ENCODE measurements around the gene RGL4.

GRCh38 chr22:23737696-23738095 lies 46.9 kb downstream of the RGL4 start:
- no peak for TF ChIP-seq CTCF (IDR thresholded peaks at IDR 0.05 in 4 of 5, conservative IDR thresholded peaks at IDR 0.05 in 1 of 5)
- no peak for TF ChIP-seq POLR2A (IDR thresholded peaks at IDR 0.05)
